Vagina (tissue), 2 donors: Measurements from ENCODE around the gene CCDC141.

Experiments used
- CTCF ChIP-seq, 3 experiments: fragments of 450-650 bp in 2 of 3; fragments of 200-600 bp in 1 of 3; sonication (generic) in 1 of 3; IDR thresholded peaks; one replicate each; pipeline ENCODE4 v1.5.1; 2017 to 2019; ENCODE audit warnings: antibody characterized with exemption in 3 of 3, mild to moderate bottlenecking in 2 of 3, moderate library complexity in 2 of 3
- POLR2A ChIP-seq, 2 donors: fragments of 450-650 bp; IDR thresholded peaks; one replicate each; pipeline ENCODE4 v1.6.1; 2017; ENCODE audit warnings: antibody characterized with exemption in 2 of 2, mild to moderate bottlenecking in 2 of 2, moderate library complexity in 2 of 2
- POLR2AphosphoS5 ChIP-seq, 2 donors: sonication (generic); formaldehyde crosslinking; IDR thresholded peaks; one replicate each; pipeline ENCODE4 v1.9.0; 2017; ENCODE audit warnings: antibody characterized with exemption in 2 of 2, mild to moderate bottlenecking in 2 of 2, low read depth in 1 of 2; ENCODE audit not compliant: insufficient read depth in 1 of 2

- TF ChIP-seq CTCF (IDR thresholded peaks at IDR 0.05) (no peak), POLR2AphosphoS5 (IDR thresholded peaks at IDR 0.05; ENCODE audit: insufficient read depth in 1 of 2, low read depth in 1 of 2) (no peak), POLR2A (IDR thresholded peaks at IDR 0.05) (no peak)
These were observed 154.8 kb downstream of the CCDC141 start for GRCh38 chr2:178895171-178895570.
